Effector memory CD8-positive, alpha-beta T cell (primary cell): ENCODE results near the gene METTL1.
"Not testable (repeated sequence)": the region's sequence is repeated elsewhere in the genome, so short reads cannot be mapped to it uniquely, and the experiment has no call there.

ENCODE experiments used
- ATAC-seq: fragments of 150-1000 bp; cut with Tn5 transposase; replicated peaks from 2 replicates; pipeline ENCODE4 v1.10.0; 2021; ENCODE audit warnings: mild to moderate bottlenecking, moderate library complexity
- DNase-seq, 3 experiments: peaks; one replicate each; pipeline ENCODE4 v3.0.0; 2021
- H3K27ac Mint-ChIP-seq, 2 donors: one replicate each; pipeline ENCODE4 v1.8.0; 2022; ENCODE audit warnings: mild to moderate bottlenecking in 2 of 2, mixed read lengths in 2 of 2, moderate library complexity in 2 of 2
- H3K27me3 Mint-ChIP-seq, 2 donors: one replicate each; pipeline ENCODE4 v1.8.0; 2022; ENCODE audit warnings: mixed read lengths in 2 of 2
- H3K36me3 Mint-ChIP-seq: one replicate; pipeline ENCODE4 v1.8.0; 2022; ENCODE audit warnings: mild to moderate bottlenecking, moderate library complexity, mixed read lengths; ENCODE audit not compliant: insufficient read depth
- H3K4me1 Mint-ChIP-seq, 2 donors: one replicate each; pipeline ENCODE4 v1.8.0; 2022; ENCODE audit warnings: low read depth in 2 of 2, mixed read lengths in 2 of 2
- H3K4me3 Mint-ChIP-seq, 2 donors: one replicate each; pipeline ENCODE4 v1.8.0; 2022; ENCODE audit warnings: mild to moderate bottlenecking in 2 of 2, mixed read lengths in 2 of 2, moderate library complexity in 2 of 2
- H3K9me3 Mint-ChIP-seq, 2 donors: one replicate each; pipeline ENCODE4 v1.8.0; 2022; ENCODE audit warnings: mixed read lengths in 2 of 2
- total RNA-seq, 9 experiments: gene quantifications; one replicate each; lab custom pipeline; 2026; lab: John Stamatoyannopoulos, UW

Gene METTL1
- 2.1 to 42.9 (median 5.4) reads per million in 9 experiments for total RNA-seq

- peak within 1 kb of the TSS; percentile 93 to 97 for H3K27ac Mint-ChIP-seq
- ATAC-seq: peak; percentile 92
- peaks cover 14% of the 10 kb centered on the region in 2 donors for H3K4me1 Mint-ChIP-seq
- peaks cover 0 to 6% of the 10 kb centered on the region in 2 donors for H3K27me3 Mint-ChIP-seq
- peak; percentile 83 to 85 (median 84) for DNase-seq
- H3K36me3 Mint-ChIP-seq: peaks cover 19% of the 10 kb centered on the region
- H3K4me3 Mint-ChIP-seq: peak within 1 kb of the TSS; percentile 96 to 99
- no peaks in the 10 kb centered on the region for H3K9me3 Mint-ChIP-seq
These were observed at the start of gene METTL1 for GRCh38 chr12:57771873-57772428. Gene METTL1 (minus strand): TSS chr12:57772105. CDS start chr12:57772083, 22 bp downstream.

DNA sequence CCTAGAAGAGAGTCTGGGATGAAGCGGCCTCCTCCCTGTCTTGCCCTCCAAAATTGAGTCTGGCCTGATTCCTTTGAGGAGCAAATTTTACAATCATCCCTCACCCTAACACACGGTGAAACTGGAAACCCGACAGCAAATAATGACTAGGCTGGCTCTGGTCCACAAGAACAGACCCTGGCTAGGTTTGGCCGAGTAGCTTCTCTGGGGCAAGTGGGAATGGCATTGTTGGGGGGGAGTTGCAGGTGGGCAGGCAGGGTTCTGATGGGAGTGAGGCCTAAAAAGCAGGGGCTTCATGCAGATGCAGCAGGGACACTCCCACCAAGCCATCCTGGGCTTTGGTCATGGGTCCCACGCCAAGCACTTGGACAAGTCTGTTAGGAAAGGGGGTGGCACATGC, 49.1 kb upstream of the METTL1 start:
- peak overlapping the region; percentile 76 to 84 for H3K27ac Mint-ChIP-seq
- not testable (repeated sequence) for H3K4me3 Mint-ChIP-seq

GRCh38 chr12:57820119-57820518, 48.2 kb upstream of the METTL1 start:
- H3K27me3 Mint-ChIP-seq: not testable (repeated sequence)
- peaks cover 31% of the 10 kb centered on the region for H3K36me3 Mint-ChIP-seq

More for the DNA sequence above, 49.1 kb upstream of the METTL1 start:
- H3K36me3 Mint-ChIP-seq: peaks cover 35% of the 10 kb centered on the region
- H3K4me1 Mint-ChIP-seq, H3K27me3 Mint-ChIP-seq, H3K9me3 Mint-ChIP-seq, DNase-seq, ATAC-seq: not testable (repeated sequence)

DNA sequence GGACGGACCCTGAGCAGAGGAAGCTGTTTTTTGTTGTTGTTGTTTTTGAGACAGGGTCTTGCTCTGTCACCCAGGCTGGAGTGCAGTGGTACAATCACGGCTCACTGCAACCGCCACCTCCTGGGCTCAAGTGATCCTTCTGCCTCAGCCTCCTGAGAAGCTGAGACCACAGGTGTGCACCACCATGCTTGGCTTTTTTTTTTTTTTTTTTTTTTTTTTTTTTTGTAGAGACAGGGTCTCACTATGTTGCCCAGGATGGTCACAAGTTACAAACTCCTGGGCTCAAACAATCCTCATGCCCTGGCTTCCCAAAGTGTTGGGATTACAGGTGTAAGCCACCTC, 46.1 kb upstream of the METTL1 start:
- H3K4me1 Mint-ChIP-seq, H3K27me3 Mint-ChIP-seq, H3K4me3 Mint-ChIP-seq, DNase-seq, H3K27ac Mint-ChIP-seq, H3K9me3 Mint-ChIP-seq, ATAC-seq: not testable (repeated sequence)
- H3K36me3 Mint-ChIP-seq: peaks cover 18% of the 10 kb centered on the region

More at GRCh38 chr12:57820119-57820518, 48.2 kb upstream of the METTL1 start:
- H3K4me1 Mint-ChIP-seq, ATAC-seq, H3K27ac Mint-ChIP-seq, DNase-seq, H3K4me3 Mint-ChIP-seq, H3K9me3 Mint-ChIP-seq: not testable (repeated sequence)

- no peaks in the 10 kb centered on the region for H3K9me3 Mint-ChIP-seq
- H3K4me1 Mint-ChIP-seq: peaks cover 0 to 2% of the 10 kb centered on the region in 2 donors
- no peaks in the 10 kb centered on the region for H3K27me3 Mint-ChIP-seq
- no peak overlapping the region for H3K27ac Mint-ChIP-seq
- ATAC-seq (no peak), DNase-seq (no peak)
- no peak overlapping the region for H3K4me3 Mint-ChIP-seq
- H3K36me3 Mint-ChIP-seq: peaks cover 13% of the 10 kb centered on the region
These were observed 45.5 kb upstream of the METTL1 start for GRCh38 chr12:57817261-57817989.

DNA sequence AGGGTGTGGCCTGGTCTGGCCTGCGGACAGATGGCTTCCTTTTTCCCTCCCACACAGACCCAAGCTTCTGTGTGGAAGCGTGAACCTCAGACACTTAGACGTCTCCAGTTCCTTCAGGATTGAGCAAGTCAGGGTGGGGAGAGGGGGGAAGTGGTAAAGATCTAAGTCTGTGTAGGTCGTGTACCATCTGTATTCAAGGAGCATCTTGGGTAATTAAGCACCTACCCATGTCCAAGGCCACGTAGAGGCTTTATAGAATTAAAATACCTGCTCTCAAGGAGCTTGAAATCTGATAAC, 44.9 kb upstream of the METTL1 start:
- Mint-ChIP-seq H3K9me3 (no peaks in the 10 kb centered on the region), H3K36me3 (peaks cover 8% of the 10 kb centered on the region), H3K27ac (no peak overlapping the region), H3K27me3 (no peaks in the 10 kb centered on the region), H3K4me1 (peaks cover 0 to 2% of the 10 kb centered on the region in 2 donors), H3K4me3 (no peak overlapping the region)
- ATAC-seq (no peak), DNase-seq (no peak)

DNA sequence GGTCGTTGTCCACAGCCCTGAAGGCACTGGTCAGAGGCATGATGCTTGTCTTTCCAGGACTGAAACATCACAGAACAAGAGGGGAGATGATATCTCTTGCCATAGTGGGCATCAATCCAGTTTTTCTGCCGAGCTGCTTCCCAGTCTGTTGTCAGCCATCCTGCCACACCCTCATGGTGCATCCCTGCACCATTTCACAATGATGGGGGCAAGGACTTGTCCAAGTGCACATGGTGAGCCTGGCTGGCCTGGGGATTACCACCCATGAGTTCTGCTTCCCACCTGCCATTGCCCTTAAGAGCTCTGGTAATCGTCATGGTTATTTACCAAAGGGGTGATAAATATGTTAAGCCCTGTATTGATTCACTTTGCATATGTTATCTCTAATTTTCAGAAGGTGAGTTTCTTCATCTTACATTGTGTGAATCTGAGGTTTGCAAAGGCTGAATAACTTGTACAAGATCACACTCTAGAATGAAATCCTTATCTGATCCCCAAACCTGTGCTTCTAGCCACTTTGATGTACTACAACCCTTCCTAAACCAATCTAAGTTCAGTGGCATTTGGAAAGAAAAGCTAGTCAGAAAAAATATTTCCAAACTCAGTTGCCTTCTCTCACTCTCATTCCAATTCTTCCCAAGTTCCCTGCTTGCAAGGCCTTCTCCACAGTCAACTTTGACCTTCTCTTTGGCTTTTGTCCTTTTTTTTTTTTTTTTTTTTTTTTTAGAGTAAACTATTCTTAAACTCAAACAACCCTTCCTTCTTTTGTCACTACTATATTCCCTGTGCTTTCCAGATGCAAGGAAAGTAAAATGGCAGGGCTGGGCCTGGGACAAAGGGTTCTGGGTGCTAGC, 44.3 kb upstream of the METTL1 start:
- Mint-ChIP-seq H3K36me3 (peaks cover 8% of the 10 kb centered on the region), H3K4me3 (no peak overlapping the region), H3K27ac (no peak overlapping the region), H3K4me1 (peaks cover 0 to 2% of the 10 kb centered on the region in 2 donors), H3K9me3 (no peaks in the 10 kb centered on the region), H3K27me3 (no peaks in the 10 kb centered on the region)
- no peak for DNase-seq
- no peak for ATAC-seq

GRCh38 chr12:57815177-57816000, 43.5 kb upstream of the METTL1 start:
- Mint-ChIP-seq H3K27me3 (no peaks in the 10 kb centered on the region), H3K27ac (no peak overlapping the region), H3K4me3 (no peak overlapping the region), H3K4me1 (no peaks in the 10 kb centered on the region), H3K9me3 (no peaks in the 10 kb centered on the region), H3K36me3 (peaks cover 8% of the 10 kb centered on the region)
- DNase-seq (no peak), ATAC-seq (no peak)

- Mint-ChIP-seq H3K27me3 (no peaks in the 10 kb centered on the region), H3K4me3 (no peak overlapping the region), H3K36me3 (peaks cover 1% of the 10 kb centered on the region), H3K4me1 (no peaks in the 10 kb centered on the region), H3K9me3 (no peaks in the 10 kb centered on the region), H3K27ac (peak overlapping the region; percentile 41 to 49)
- no peak for DNase-seq
- no peak for ATAC-seq
These were observed 42.3 kb upstream of the METTL1 start for GRCh38 chr12:57813971-57814772.

DNA sequence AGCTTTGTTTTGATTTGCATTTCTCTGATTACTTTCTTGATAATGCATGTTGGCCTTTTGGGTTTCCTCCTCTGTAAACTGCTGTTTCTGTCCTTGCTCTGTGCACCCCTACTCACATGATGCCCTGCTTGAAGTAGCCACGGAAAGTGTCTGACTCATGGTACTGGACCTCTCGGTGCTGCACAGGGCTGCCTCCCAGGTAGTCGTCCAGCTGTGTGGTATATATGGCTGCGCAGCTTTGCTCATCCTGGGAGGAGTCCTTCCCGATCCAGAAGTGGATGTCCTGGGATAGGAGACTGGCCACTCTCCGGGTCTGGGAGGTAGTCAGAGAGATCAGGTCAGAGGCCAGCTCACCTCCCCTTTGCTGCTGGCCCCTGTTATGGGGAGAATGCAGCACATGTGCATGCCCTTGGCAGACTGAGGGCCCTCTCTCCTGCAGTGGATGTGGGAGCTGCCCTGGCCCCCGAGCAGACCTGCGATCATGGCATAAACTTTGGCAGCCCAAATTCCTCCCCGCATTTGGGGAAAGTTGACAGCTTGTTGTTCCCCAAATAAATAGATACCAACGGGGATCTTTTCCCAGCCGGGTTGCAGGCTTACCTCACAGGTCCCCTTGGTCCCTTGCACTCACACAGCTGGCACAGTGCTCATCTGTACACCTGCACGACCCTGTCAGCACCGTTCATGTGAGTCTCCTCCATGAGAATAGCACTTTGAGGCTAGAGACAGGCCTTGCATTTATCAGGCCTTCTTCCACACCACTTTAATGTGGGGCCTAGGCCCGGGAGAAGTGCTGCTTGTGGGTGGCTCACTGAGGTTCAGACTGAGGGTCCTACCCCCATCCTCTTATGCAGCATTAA, 41.4 kb upstream of the METTL1 start:
- Mint-ChIP-seq H3K9me3 (no peaks in the 10 kb centered on the region), H3K4me1 (no peaks in the 10 kb centered on the region), H3K27ac (no peak overlapping the region)

GRCh38 chr12:57811028-57811755, 39.3 kb upstream of the METTL1 start:
- Mint-ChIP-seq H3K4me3 (no peak overlapping the region), H3K36me3 (peaks cover 9% of the 10 kb centered on the region), H3K27ac (no peak overlapping the region), H3K9me3 (no peaks in the 10 kb centered on the region), H3K27me3 (no peaks in the 10 kb centered on the region), H3K4me1 (no peaks in the 10 kb centered on the region)
- no peak for ATAC-seq
- DNase-seq: no peak

More for the DNA sequence above, 41.4 kb upstream of the METTL1 start:
- Mint-ChIP-seq H3K4me3 (no peak overlapping the region), H3K36me3 (peaks cover 2% of the 10 kb centered on the region), H3K27me3 (no peaks in the 10 kb centered on the region)
- ATAC-seq: no peak
- no peak for DNase-seq
